Common myeloid progenitor, CD34-positive (primary cell): Measurements from ENCODE around the gene TECPR2.

Experiments used
- CTCF ChIA-PET: fragments of 350-600 bp; sonication (Branson Sonifier 250); formaldehyde crosslinking; loops from one replicate; lab custom pipeline; 2021; ENCODE audit warnings: antibody characterized with exemption; lab: Charles Lee
- POLR2A ChIA-PET: fragments of 350-600 bp; sonication (Branson Sonifier 250); formaldehyde crosslinking; loops from one replicate; lab custom pipeline; 2021; ENCODE audit warnings: antibody characterized with exemption; lab: Charles Lee
- DNase-seq, 3 donors: peaks; one replicate each; pipeline versions ENCODE4 v3.0.0 to v3.0.0-alpha.2; 2013
- H3K27ac ChIP-seq, 2 experiments: 1 replicate in 1 of 2; 2 replicates in 1 of 2; pipeline ENCODE4 v1.7.0; 2013; ENCODE audit warnings: inconsistent platforms in 2 of 2, low read length in 2 of 2, mild to moderate bottlenecking in 2 of 2, low read depth in 1 of 2, moderate library complexity in 1 of 2; ENCODE audit not compliant: severe bottlenecking in 2 of 2, insufficient read depth in 1 of 2, poor library complexity in 1 of 2
- H3K27me3 ChIP-seq, 5 experiments: replicated peaks in 2 of 5; 1 replicate in 3 of 5; 2 replicates in 2 of 5; pipeline versions ENCODE4 v1.6.1 to v1.7.0; 2013; ENCODE audit warnings: low read length in 4 of 5, mild to moderate bottlenecking in 2 of 5, moderate library complexity in 2 of 5, inconsistent platforms in 1 of 5; ENCODE audit not compliant: insufficient read depth in 5 of 5, control insufficient read depth in 4 of 5
- H3K36me3 ChIP-seq, 4 experiments: 1 replicate in 2 of 4; 2 replicates in 2 of 4; pipeline versions ENCODE4 v1.6.1 to v1.7.0; 2013; ENCODE audit warnings: low read length in 3 of 4, control low read depth in 1 of 4, mild to moderate bottlenecking in 1 of 4; ENCODE audit not compliant: control insufficient read depth in 4 of 4, insufficient read depth in 4 of 4
- H3K4me1 ChIP-seq, 4 experiments: 1 replicate in 3 of 4; 2 replicates in 1 of 4; pipeline versions ENCODE4 v1.6.1 to v1.7.1; 2013; ENCODE audit warnings: low read length in 3 of 4, mild to moderate bottlenecking in 3 of 4, control low read depth in 1 of 4, inconsistent platforms in 1 of 4, moderate library complexity in 1 of 4; ENCODE audit not compliant: control insufficient read depth in 4 of 4, insufficient read depth in 4 of 4; ENCODE audit errors: control extremely low read depth in 1 of 4
- H3K4me3 ChIP-seq, 7 experiments: 1 replicate in 4 of 7; 2 replicates in 3 of 7; pipeline versions ENCODE4 v1.5.1 to v1.7.0; 2013; ENCODE audit warnings: mild to moderate bottlenecking in 7 of 7, low read length in 6 of 7, moderate library complexity in 6 of 7, inconsistent platforms in 2 of 7, low read depth in 2 of 7, control low read depth in 1 of 7; ENCODE audit not compliant: insufficient read depth in 4 of 7, control insufficient read depth in 1 of 7; ENCODE audit errors: extremely low read depth in 1 of 7
- H3K9me3 ChIP-seq, 5 experiments: 1 replicate in 4 of 5; 2 replicates in 1 of 5; pipeline versions ENCODE4 v1.6.1 to v1.7.1; 2013; ENCODE audit warnings: low read length in 4 of 5, mild to moderate bottlenecking in 2 of 5, inconsistent platforms in 1 of 5, low read depth in 1 of 5, moderate library complexity in 1 of 5; ENCODE audit not compliant: control insufficient read depth in 4 of 5, insufficient read depth in 2 of 5; ENCODE audit errors: control extremely low read depth in 1 of 5
- WGBS: methylation state at CpG from one replicate; pipeline ENCODE4 v1.1.5; 2013; ENCODE audit not compliant: insufficient coverage; 5-methylcytosine and 5-hydroxymethylcytosine counted together

The TECPR2 gene

DNA sequence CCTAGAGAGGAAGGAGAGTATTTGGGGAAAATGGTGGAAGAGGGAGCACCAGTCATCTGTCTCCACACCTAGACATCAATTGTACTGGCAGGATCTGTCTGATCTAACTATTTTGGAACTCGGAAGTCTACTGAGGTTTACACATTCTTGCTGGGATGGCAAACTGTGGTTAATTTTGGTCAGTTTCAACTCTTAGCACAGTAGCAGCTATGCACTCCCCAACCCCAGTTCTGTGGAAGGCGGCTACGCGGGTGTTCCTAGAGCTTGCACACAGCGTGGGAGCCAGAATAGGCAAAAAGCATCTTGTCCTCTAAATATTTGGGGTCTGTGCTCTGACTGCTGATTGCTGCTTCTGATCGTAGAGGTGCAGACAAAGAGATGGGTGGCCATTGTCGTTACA is 33.8 kb downstream of the TECPR2 start:
- Histone ChIP-seq H3K36me3 (peaks cover 0 to 5% (median 2%) of the 10 kb centered on the region in 4 experiments), H3K4me3 (no peak overlapping the region), H3K27ac (no peak overlapping the region), H3K4me1 (no peaks in the 10 kb centered on the region), H3K27me3 (no peaks in the 10 kb centered on the region), H3K9me3 (peaks cover 1 to 28% (median 8%) of the 10 kb centered on the region in 5 experiments)
- ChIA-PET POLR2A (no interaction called here), CTCF (no interaction called here)
- whole genome bisulfite sequencing, result 78% methylated on average over 6 of the region's 7 CpGs
- DNase-seq, result no peak

DNA sequence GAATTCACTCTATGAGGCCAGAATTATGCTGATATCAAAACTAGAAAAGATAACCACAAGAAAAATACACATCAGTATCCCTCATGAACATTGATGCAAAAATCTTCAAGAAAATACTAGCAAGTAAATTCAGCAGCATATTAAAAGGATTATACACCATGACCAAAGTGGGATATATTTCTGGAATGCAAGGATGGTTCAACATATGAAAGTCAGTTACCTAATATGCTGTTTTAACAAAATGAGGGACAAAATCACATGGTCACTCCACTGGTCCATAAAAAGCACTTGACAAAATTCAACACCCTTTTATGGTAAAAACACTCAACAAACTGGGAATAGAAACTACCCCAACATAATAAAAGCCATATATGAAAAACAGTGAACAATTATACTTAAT is 40.3 kb downstream of the TECPR2 start:
- no peaks in the 10 kb centered on the region for H3K27me3 ChIP-seq
- peaks cover 0 to 5% (median 1%) of the 10 kb centered on the region in 4 experiments for H3K36me3 ChIP-seq
- ChIA-PET POLR2A (no interaction called here), CTCF (no interaction called here)
- peak in 1 of 3 donors; percentile 19 for DNase-seq
- no peak overlapping the region for H3K27ac ChIP-seq
- no peaks in the 10 kb centered on the region for H3K4me1 ChIP-seq
- peaks cover 0 to 39% (median 9%) of the 10 kb centered on the region in 5 experiments for H3K9me3 ChIP-seq
- H3K4me3 ChIP-seq, result no peak overlapping the region

DNA sequence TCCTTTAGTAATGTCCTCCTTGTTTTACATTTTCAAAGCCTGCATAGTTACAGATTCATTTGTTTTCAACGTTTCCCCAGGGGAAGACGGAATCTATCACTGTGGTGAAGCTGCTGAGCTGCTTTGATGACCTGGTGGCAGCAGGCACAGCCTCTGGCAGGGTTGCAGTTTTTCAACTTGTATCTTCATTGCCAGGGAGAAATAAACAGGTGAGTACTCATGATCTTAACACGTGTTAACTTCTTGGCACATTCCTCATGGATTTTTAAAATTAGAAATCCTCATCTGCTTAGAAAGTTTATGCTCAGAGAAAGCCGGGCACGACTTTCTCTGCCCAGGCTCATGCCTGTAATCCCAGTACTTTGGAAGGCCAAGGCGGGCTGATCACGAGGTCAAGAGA is 44.5 kb downstream of the TECPR2 start:
- no peak for DNase-seq
- no peak overlapping the region for H3K4me3 ChIP-seq
- CTCF ChIA-PET, result no interaction called here
- 100% methylated on average over 4 of the region's 7 CpGs for WGBS
- H3K36me3 ChIP-seq, result peaks cover 0 to 7% (median 6%) of the 10 kb centered on the region in 4 experiments
- H3K4me1 ChIP-seq, result no peaks in the 10 kb centered on the region
- H3K9me3 ChIP-seq, result peaks cover 0 to 13% (median 0%) of the 10 kb centered on the region in 5 experiments
- POLR2A ChIA-PET, result no interaction called here
- no peak overlapping the region for H3K27ac ChIP-seq
- H3K27me3 ChIP-seq, result no peaks in the 10 kb centered on the region

- Histone ChIP-seq H3K4me1 (no peaks in the 10 kb centered on the region), H3K9me3 (peaks cover 0 to under 1% (median 0%) of the 10 kb centered on the region in 5 experiments), H3K4me3 (no peak overlapping the region), H3K27ac (no peak overlapping the region), H3K36me3 (peaks cover 0 to 7% (median 5%) of the 10 kb centered on the region in 4 experiments), H3K27me3 (no peaks in the 10 kb centered on the region)
- ChIA-PET POLR2A (no interaction called here), CTCF (interaction anchor here (0.8 kb wide), 1 partner anchor 30 kb away, joined by 3 read pairs; no protein-coding TSS in a partner anchor)
- DNase-seq, result no peak
Measured at GRCh38 chr14:102408724-102409123, 46.0 kb downstream of the TECPR2 start.

- ChIA-PET POLR2A (no interaction called here), CTCF (no interaction called here)
- no peaks in the 10 kb centered on the region for H3K27me3 ChIP-seq
- H3K4me3 ChIP-seq, result no peak overlapping the region
- no peak for DNase-seq
- no peaks in the 10 kb centered on the region for H3K9me3 ChIP-seq
- peaks cover 0 to 17% (median 7%) of the 10 kb centered on the region in 4 experiments for H3K36me3 ChIP-seq
- no peaks in the 10 kb centered on the region for H3K4me1 ChIP-seq
- 90% methylated on average over 15 of the region's 16 CpGs for WGBS
- H3K27ac ChIP-seq, result no peak overlapping the region
Measured at GRCh38 chr14:102415671-102416070, 52.9 kb downstream of the TECPR2 start.

DNA sequence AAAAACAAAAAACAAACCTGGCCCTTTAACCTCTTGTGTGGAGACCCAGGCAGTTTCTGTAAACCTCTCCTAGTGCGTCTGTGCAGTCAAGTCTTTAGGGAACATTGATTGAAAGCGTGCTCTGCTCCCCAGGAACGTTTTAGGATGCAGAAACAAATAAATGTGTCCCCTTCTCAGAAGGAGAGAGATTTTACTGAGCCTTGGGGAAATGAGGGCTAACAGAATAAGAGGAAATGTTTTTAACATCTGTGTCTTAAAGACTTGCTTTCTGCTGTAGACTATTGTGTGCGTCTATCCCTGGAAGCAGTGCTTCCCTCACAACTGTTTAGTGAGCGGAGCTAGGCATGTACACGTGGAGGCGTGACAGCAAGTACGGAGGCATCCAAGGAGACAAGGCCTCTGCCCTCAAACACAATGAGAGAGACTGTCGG is 54.3 kb downstream of the TECPR2 start:
- Histone ChIP-seq H3K36me3 (peaks cover 0 to 17% (median 7%) of the 10 kb centered on the region in 4 experiments), H3K9me3 (no peaks in the 10 kb centered on the region), H3K4me3 (no peak overlapping the region), H3K27me3 (no peaks in the 10 kb centered on the region), H3K27ac (no peak overlapping the region), H3K4me1 (no peaks in the 10 kb centered on the region)
- no peak for DNase-seq
- ChIA-PET CTCF (no interaction called here), POLR2A (no interaction called here)
- whole genome bisulfite sequencing, result 100% methylated on average over 7 of the region's 9 CpGs

DNA sequence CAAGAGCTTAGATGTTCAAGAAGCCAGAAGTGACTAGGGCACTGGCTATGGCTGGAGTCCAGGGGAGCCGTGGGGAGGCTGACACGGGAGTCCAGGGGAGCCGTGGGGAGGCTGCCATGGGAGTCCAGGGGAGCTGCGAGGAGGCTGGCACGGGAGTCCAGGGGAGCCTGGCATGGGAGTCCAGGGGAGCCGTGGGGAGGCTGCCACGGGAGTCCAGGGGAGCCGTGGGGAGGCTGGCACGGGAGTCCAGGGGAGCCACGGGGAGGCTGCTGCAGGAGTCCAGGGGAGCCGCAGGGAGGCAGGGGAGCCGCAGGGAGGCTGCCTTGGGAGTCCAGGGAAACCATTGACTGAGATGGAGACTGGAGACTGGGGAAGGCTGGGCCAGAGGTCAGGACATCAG is 54.9 kb downstream of the TECPR2 start:
- Histone ChIP-seq H3K36me3 (peaks cover 0 to 17% (median 7%) of the 10 kb centered on the region in 4 experiments), H3K4me1 (no peaks in the 10 kb centered on the region), H3K27me3 (no peaks in the 10 kb centered on the region), H3K9me3 (no peaks in the 10 kb centered on the region), H3K4me3 (no peak overlapping the region), H3K27ac (no peak overlapping the region)
- 98% methylated on average over 12 of the region's 12 CpGs for WGBS
- no peak for DNase-seq
- ChIA-PET POLR2A (no interaction called here), CTCF (no interaction called here)
